Measurements from ENCODE around the gene ZNRF3.
"Not testable (repeated sequence)": the region's sequence is repeated elsewhere in the genome, so short reads cannot be mapped to it uniquely, and the experiment has no call there.

Gene ZNRF3

GRCh38 chr22:28989484-28989883 lies 106.1 kb downstream of the ZNRF3 start:
- no peak for DNase-seq

- DNase-seq: no peak
These were observed 106.5 kb downstream of the ZNRF3 start for GRCh38 chr22:28989912-28990311.

- no peak for DNase-seq
These were observed 109.4 kb downstream of the ZNRF3 start for GRCh38 chr22:28992565-28993356.

- DNase-seq: no peak
These were observed 111.2 kb downstream of the ZNRF3 start for GRCh38 chr22:28994522-28994921.

GRCh38 chr22:28995551-28995950 lies 112.2 kb downstream of the ZNRF3 start:
- DNase-seq: no peak

GRCh38 chr22:28997342-28997741 lies 114.0 kb downstream of the ZNRF3 start:
- no peak for DNase-seq

- no peak for DNase-seq
These were observed 115.3 kb downstream of the ZNRF3 start for GRCh38 chr22:28998681-28999080.

- DNase-seq: no peak
These were observed 116.1 kb downstream of the ZNRF3 start for GRCh38 chr22:28999510-28999909.

GRCh38 chr22:28999919-29000556 lies 116.7 kb downstream of the ZNRF3 start:
- no peak for DNase-seq

GRCh38 chr22:29000641-29001040 lies 117.3 kb downstream of the ZNRF3 start:
- no peak for DNase-seq

- no peak for DNase-seq
These were observed 119.2 kb downstream of the ZNRF3 start for GRCh38 chr22:29002603-29003002.

- no peak for DNase-seq
These were observed 120.2 kb downstream of the ZNRF3 start for GRCh38 chr22:29003552-29003951.

GRCh38 chr22:29003975-29004646 lies 120.7 kb downstream of the ZNRF3 start:
- no peak for DNase-seq

GRCh38 chr22:29004647-29005371 lies 121.4 kb downstream of the ZNRF3 start:
- no peak for DNase-seq

GRCh38 chr22:29005754-29006153 lies 122.4 kb downstream of the ZNRF3 start:
- not testable (repeated sequence) for DNase-seq

- no peak for DNase-seq
These were observed 123.0 kb downstream of the ZNRF3 start for GRCh38 chr22:29006346-29006745.

GRCh38 chr22:29009148-29009547 lies 125.8 kb downstream of the ZNRF3 start:
- no peak for DNase-seq

- no peak for DNase-seq
These were observed 128.1 kb downstream of the ZNRF3 start for GRCh38 chr22:29011240-29012100.

GRCh38 chr22:29012101-29012433 lies 128.7 kb downstream of the ZNRF3 start:
- DNase-seq: no peak

GRCh38 chr22:29012952-29013351 lies 129.6 kb downstream of the ZNRF3 start:
- no peak for DNase-seq

- DNase-seq: no peak
These were observed 130.9 kb downstream of the ZNRF3 start for GRCh38 chr22:29014293-29014692.

GRCh38 chr22:29014773-29015172 lies 131.4 kb downstream of the ZNRF3 start:
- DNase-seq: no peak
